ENCODE data around the gene MARCHF2.

The MARCHF2 gene

DNA sequence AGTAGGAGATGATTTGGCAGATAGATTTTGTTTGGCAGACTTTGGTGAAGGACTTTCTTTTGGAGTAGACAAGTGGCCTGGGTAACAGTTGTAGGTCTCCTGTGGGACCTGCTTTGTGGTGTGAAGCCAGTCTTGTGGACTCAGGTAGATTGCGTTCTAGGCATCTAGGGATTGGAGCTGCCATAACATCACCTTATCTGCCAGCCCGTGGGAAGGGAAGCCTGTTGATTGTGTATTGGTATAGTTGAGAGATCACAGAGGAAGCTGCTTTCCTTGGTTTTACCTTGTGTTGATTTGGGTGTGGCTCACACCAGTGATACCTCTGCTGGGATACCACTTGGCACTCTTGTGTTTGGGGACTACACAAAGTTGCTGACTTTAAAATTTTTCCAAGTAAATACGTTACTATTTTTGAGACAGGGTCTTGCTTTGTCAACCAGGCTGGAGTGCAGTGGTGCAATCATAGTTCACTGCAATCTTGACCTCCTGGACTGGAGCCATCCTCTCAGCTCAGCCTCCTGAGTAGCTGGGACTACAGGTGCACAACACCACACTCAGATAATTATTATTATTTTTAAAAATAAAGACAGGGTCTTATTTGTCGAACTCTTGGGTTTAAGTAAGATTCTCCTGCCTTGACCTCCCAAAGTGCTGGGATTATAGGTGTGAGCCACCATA is 39.5 kb downstream of the MARCHF2 start:
- no peak for DNase-seq (ENCODE audit: insufficient read length)
- FAIRE-seq: no peak
- TF ChIP-seq POLR2AphosphoS5 (IDR thresholded peaks at IDR 0.05; ENCODE audit: low read depth, low read length) (no peak), TAF1 (IDR thresholded peaks at IDR 0.05; ENCODE audit: borderline replicate concordance, low read depth, low read length) (no peak), POLR2A (IDR thresholded peaks at IDR 0.05; ENCODE audit: low read depth, low read length) (no peak)

- FAIRE-seq (no peak), DNase-seq (ENCODE audit: insufficient read length) (no peak)
- TF ChIP-seq TAF1 (IDR thresholded peaks at IDR 0.05; ENCODE audit: borderline replicate concordance, low read depth, low read length) (no peak), POLR2A (IDR thresholded peaks at IDR 0.05; ENCODE audit: low read depth, low read length) (no peak), POLR2AphosphoS5 (IDR thresholded peaks at IDR 0.05; ENCODE audit: low read depth, low read length) (no peak)
Measured at GRCh38 chr19:8453616-8454015, 40.5 kb downstream of the MARCHF2 start.

- DNase-seq (ENCODE audit: insufficient read length): no peak
- TF ChIP-seq POLR2AphosphoS5 (IDR thresholded peaks at IDR 0.05; ENCODE audit: low read depth, low read length): no peak
- no peak for TF ChIP-seq TAF1 (IDR thresholded peaks at IDR 0.05; ENCODE audit: borderline replicate concordance, low read depth, low read length)
- no peak for TF ChIP-seq POLR2A (IDR thresholded peaks at IDR 0.05; ENCODE audit: low read depth, low read length)
- no peak for FAIRE-seq
Measured at GRCh38 chr19:8454218-8454617, 41.1 kb downstream of the MARCHF2 start.

GRCh38 chr19:8455018-8455417 is 41.9 kb downstream of the MARCHF2 start:
- DNase-seq (ENCODE audit: insufficient read length): no peak

DNA sequence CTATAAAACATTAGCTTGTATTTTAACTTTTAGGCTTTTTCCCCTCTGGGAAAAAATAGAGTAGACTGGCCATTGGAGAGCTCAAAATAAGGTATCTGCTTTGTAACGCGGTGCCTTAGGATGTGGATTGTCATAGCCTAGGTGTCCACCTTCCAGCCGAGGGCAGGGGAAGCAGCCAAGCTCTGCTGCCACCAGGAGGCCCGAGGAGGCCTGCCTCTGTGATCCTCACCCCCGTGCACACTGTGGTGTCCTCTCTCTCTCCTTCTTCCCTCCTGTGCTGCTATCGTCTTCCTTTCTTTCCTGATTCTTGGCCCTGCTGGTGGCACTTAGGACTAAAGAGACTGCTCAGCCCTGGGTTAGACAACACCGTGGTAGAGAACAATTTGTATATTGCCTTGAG is 43.0 kb downstream of the MARCHF2 start:
- TF ChIP-seq POLR2A (IDR thresholded peaks at IDR 0.05; ENCODE audit: low read depth, low read length): 0 out of 2 replicates have a peak, but pooled peaks have one; percentile 12
- TF ChIP-seq TAF1 (IDR thresholded peaks at IDR 0.05; ENCODE audit: borderline replicate concordance, low read depth, low read length): no peak
- no peak for TF ChIP-seq POLR2AphosphoS5 (IDR thresholded peaks at IDR 0.05; ENCODE audit: low read depth, low read length)
- DNase-seq (ENCODE audit: insufficient read length) (no peak), FAIRE-seq (no peak)

More at GRCh38 chr19:8455018-8455417, 41.9 kb downstream of the MARCHF2 start:
- TF ChIP-seq TAF1 (IDR thresholded peaks at IDR 0.05; ENCODE audit: borderline replicate concordance, low read depth, low read length) (no peak), POLR2A (IDR thresholded peaks at IDR 0.05; ENCODE audit: low read depth, low read length) (no peak), POLR2AphosphoS5 (IDR thresholded peaks at IDR 0.05; ENCODE audit: low read depth, low read length) (no peak)
- no peak for FAIRE-seq

GRCh38 chr19:8457209-8457608 is 44.1 kb downstream of the MARCHF2 start:
- DNase-seq (ENCODE audit: insufficient read length): no peak
- no peak for TF ChIP-seq POLR2A (IDR thresholded peaks at IDR 0.05; ENCODE audit: low read depth, low read length)
- FAIRE-seq: no peak

DNA sequence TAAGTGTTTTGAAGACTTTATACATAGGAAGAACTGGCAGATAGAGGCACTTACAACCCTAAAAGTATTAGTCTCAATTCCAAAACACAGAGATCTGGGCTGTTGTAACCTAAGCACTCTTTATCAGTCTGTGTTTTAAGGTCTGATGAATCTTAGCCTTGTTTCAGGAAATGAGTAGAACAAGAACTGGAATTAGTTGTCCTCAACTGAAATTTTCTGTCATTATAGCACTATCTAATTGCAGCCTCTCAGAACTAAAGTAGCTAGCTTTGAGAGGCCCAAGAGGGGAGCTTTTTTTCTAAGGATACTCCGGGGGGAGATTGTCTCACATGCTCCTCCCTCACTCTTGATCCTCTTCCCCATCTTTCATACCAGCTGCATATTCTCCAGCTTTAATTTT is 44.7 kb downstream of the MARCHF2 start:
- FAIRE-seq (no peak), DNase-seq (ENCODE audit: insufficient read length) (no peak)
- TF ChIP-seq POLR2A (IDR thresholded peaks at IDR 0.05; ENCODE audit: low read depth, low read length) (no peak), TAF1 (IDR thresholded peaks at IDR 0.05; ENCODE audit: borderline replicate concordance, low read depth, low read length) (no peak), POLR2AphosphoS5 (IDR thresholded peaks at IDR 0.05; ENCODE audit: low read depth, low read length) (no peak)

GRCh38 chr19:8458380-8458779 is 45.3 kb downstream of the MARCHF2 start:
- DNase-seq (ENCODE audit: insufficient read length) (no peak), FAIRE-seq (no peak)
- no peak for TF ChIP-seq POLR2AphosphoS5 (IDR thresholded peaks at IDR 0.05; ENCODE audit: low read depth, low read length)
- TF ChIP-seq TAF1 (IDR thresholded peaks at IDR 0.05; ENCODE audit: borderline replicate concordance, low read depth, low read length): no peak
- no peak for TF ChIP-seq POLR2A (IDR thresholded peaks at IDR 0.05; ENCODE audit: low read depth, low read length)

DNA sequence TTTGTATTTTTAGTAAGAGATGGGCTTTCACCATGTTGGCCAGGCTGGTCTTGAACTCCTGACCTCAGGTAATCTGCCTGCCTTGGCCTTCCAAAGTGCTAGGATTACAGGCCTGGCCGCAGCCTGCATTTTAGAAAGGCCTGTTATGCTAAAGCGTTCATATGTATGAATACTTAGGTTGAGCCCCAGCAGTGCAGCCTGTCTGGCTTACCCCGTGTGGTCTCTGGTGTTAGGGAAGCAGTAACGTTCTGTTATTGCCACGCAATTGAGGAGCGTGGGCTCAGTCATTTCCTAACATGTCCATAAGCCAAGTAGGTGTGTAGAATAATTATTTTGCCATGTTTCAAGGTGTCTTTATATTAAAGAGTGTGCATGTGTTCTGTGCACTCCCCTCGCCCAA is 46.0 kb downstream of the MARCHF2 start:
- TF ChIP-seq POLR2AphosphoS5 (IDR thresholded peaks at IDR 0.05; ENCODE audit: low read depth, low read length): no peak
- TF ChIP-seq TAF1 (IDR thresholded peaks at IDR 0.05; ENCODE audit: borderline replicate concordance, low read depth, low read length): no peak
- TF ChIP-seq POLR2A (IDR thresholded peaks at IDR 0.05; ENCODE audit: low read depth, low read length): no peak

GRCh38 chr19:8459520-8460270 is 46.6 kb downstream of the MARCHF2 start:
- TF ChIP-seq POLR2AphosphoS5 (IDR thresholded peaks at IDR 0.05; ENCODE audit: low read depth, low read length): no peak
- TF ChIP-seq POLR2A (IDR thresholded peaks at IDR 0.05; ENCODE audit: low read depth, low read length): no peak
- no peak for TF ChIP-seq TAF1 (IDR thresholded peaks at IDR 0.05; ENCODE audit: borderline replicate concordance, low read depth, low read length)
- DNase-seq (ENCODE audit: insufficient read length) (no peak), FAIRE-seq (no peak)

More for the DNA sequence above, 46.0 kb downstream of the MARCHF2 start:
- FAIRE-seq: no peak
- no peak for DNase-seq (ENCODE audit: insufficient read length)

DNA sequence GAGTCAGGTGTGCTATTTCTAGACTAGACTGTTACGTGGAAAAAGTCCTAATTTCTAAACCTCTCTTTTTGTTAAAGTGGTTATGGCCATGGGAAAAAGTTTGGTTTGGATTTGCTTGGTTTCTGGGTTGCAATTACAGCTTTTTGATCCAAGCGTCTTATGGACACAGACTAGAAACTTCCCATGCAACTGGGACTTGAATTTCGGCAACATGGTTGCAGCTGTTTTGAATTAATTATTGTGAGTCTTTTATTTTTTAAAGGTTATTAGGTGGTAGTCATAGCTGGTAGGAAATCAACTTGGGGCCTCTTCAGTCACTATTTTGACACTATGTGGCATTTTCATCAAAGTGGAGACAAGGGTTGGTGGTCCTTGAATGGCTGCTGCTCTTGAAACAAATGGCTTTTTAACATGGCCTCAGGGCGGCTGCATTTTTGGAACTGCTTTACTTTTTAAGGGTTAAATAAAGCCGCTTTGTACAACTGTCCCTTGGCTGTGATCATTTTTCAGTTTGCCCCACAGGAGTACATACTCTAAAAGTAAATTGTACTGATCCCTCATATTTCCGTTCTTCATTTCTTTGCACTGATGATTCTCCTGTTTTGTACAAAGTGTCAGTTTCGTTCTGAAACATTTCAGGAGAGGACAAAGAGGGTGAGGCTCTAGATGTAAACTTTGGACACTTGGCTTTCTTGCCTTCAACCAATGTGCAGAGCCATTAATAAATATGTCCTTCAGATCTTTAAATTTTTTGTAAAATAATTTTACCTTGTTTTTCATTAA is 47.6 kb downstream of the MARCHF2 start:
- TF ChIP-seq TAF1 (IDR thresholded peaks at IDR 0.05; ENCODE audit: borderline replicate concordance, low read depth, low read length) (no peak), POLR2AphosphoS5 (IDR thresholded peaks at IDR 0.05; ENCODE audit: low read depth, low read length) (no peak), POLR2A (IDR thresholded peaks at IDR 0.05; ENCODE audit: low read depth, low read length) (no peak)
- DNase-seq (ENCODE audit: insufficient read length) (no peak), FAIRE-seq (peak; percentile 66)
